NCI-H82 treated with DMSO at 0.1 percent for 48 hours (cell line): Measurements from ENCODE around the gene MYH15.

Experiments used
- DNase-seq: peaks from one replicate; lab custom pipeline; 2025; ENCODE audit not compliant: unreplicated experiment; lab: John Stamatoyannopoulos, UW

Gene MYH15

DNA sequence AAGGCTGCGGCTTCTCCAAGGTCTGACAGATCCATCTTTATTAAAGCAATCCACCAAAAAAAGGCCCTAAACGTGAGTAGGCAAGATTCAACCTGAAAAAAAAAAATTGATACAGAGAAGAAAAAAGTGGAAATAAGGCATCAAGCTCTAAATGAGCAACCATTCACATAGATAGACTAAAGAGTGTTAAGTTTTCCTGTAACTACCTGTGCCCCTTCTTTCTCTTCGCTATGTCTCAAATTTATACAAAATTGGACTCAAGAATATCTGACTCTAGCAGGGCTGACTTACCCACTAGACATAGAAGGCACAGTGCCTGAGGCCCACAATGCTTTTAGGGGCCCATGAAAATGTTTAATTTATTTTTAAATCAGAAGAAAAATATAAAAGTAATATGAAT is at the start of gene MYH15:
Gene MYH15, minus strand, starts transcription at position 101 of the 400 bp plus-strand sequence. Its CDS starts 66 bp downstream, at position 35.
- no peak for DNase-seq

DNA sequence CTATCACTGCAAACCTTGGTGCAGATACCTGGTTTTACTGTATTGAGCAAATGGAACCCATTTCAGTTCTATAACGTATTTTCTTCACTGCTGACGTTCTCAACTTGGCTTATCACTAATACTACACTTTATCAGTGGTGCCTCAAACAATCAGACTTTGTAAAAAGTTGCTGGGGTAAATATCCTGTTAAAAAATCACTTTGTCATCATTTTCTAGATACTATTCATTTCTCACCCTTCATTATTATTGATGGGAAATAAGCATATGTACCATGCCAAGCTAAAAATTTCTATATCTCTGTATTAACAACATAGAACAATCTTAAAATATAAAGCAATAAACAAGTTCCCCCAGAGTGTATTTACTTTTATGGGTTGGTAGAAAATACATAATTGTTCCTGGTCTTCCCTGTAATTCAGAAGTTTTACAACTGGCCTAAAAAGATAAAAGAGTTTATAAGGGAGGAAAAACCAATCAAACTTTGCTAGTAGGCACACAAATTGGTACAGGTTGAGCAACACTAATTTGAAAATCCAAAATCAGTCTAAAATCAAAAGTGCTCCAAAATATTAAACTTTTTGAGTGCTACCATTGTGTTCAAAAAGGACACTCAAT is 45.7 kb upstream of the MYH15 start:
- DNase-seq, result no peak

DNA sequence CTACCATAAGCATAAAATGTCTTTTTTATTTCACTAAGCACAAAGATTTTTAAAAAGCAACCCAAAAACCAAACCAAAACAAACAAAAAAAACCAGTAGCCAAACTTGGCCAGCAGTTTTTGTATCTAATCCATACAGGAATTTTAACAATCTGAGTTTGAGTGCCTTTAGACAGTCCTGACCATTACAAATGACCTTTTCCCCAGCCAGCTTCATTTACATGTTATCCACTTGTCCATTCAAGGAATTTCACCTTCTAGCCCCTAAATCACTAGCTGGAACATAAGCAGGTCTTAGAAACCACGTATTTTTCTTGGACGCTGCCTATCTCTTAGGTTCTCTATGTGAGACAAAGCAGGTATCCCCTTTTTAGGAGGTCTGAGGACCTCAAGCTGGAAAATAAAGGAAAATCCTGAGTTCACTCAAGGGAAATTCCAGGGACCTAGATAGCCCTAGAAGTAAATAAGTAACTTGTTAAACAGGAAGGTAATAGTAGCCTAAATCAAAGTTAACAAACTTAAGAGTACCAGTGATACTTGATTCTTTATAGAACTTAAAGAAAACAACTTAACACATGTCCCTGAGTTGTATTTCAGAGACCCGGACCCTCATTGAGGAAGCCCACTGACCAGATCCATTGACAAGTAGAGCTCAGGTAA is 44.6 kb upstream of the MYH15 start:
- DNase-seq, result no peak

DNA sequence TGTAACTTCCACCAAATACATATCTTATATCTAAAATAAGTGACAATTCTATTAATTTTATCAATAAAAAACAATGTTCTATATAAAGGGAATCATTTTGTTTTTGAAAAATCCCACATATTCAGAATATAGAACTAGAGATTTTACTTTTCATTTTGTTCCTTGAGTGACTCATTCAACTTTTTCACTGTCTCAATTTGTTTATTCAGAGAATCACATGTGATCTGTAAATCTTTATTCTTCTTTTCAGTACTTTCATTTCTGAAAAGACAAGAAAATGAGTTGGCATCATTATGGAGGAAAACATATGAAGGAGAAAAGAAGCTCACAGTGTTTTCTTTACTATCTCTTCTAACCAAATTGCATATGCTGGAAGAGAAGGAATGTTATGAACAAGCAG is 43.8 kb upstream of the MYH15 start:
- DNase-seq, result no peak

DNA sequence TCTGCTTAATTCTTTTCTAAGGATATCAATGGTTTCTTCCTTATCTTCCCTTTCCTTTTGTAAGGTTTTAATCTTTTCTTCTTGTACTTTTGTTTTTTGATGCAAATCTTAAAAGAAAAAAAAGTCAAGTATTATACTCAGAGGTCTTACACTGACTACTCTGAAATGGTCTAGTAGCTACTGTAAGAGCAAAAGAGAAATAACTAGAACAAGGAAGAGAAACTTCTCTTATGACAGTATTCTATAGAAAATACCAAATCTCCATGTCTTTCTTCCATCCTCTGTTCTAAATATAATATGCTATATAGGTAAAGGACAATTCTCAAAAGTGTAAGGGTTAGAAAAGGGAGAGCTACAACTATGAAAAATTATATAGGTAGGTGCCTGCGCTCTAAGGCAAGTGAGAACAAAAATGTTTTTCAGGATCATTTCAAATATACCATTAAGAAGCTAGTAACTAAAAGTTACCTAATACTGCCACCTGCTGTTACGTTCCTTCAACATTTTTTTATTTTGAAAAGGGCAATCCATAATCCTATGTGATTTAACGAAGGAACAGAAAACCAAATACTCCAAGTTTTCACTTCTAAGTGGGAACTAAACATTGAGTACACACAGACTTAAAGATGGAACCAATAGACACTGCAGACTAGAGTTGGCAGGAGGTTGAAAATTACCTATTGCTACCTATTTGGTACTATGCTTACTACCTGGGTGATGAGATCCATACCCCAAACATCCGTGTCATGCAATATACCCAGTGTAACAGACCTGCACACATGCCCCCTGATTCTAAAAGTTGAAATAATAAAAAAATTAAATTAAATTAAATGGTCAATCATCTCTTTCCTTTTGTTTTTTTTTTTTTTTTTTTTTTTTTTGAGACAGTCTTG is 42.1 kb upstream of the MYH15 start:
- peak; percentile 15 for DNase-seq

DNA sequence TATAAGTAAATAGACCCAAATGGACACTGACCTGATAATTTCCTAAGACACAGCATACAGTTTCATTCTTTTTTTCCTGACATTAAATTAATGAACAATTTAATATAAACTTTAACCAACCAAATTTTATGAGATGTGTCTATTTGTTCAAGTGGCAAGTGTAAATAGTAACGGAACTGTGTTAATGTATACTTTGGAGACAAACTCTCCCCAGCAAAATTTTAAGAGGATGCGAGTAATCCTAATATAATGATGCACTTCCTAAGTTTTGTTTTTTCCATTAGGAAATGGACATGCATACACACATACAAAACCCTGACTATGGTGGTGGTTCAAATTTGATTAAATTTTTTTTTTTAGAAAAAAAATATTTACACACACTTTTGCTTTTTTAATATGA is 38.5 kb upstream of the MYH15 start:
- no peak for DNase-seq

DNA sequence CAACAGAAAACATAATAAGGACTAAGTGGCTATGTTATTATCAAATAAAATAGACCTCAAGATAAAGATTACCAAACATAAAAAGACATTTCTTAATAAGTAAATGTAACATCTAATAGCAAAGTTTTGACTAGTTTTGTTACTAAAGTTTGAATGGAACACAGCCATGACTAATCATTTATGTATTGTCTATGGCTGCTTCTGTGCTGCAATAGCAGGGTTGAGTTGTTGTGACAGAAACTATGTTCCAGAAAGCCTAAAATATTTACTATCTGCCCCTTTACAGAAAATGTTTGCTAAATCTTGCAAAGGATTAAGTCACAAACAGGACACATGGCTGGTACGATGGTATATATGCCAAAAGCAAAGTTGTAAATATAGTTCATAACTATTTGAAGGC is 37.9 kb upstream of the MYH15 start:
- DNase-seq, result no peak

DNA sequence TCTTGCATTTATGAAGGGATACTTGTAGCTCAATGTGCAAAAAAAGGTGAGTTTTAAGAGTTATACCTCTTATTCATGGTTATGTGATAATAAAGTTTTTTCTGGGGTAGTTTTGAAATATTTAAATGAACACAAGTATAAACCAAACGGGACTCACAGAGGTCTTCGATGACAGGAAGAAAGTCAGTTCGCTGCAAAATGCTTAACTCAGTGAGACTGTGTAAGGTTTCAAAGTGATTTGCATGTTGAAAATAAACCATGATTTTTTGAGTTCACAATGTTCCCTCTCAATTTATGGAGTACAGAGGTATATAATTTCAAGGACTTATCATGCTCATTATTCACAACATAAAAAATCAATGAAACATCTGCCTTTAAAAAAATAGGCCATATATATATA is 36.3 kb upstream of the MYH15 start:
- no peak for DNase-seq

DNA sequence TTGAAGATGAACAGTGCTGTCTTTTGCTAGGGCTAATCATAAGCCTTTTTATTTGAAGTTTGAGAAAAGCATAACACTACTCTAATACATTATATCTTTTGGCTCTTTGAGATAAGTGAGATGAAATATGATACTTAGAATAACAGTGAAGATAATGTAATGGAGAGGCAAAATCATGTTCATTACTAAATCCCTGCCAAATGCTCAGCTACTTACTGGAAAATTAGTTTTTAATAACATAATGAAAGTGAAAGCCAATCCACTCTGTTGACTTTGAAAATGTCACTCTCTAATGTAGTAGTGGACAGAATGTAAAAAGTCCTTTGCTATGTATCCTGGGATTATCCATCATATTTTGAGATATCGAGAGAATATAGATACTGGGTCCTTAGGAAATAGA is 35.9 kb upstream of the MYH15 start:
- DNase-seq, result no peak

DNA sequence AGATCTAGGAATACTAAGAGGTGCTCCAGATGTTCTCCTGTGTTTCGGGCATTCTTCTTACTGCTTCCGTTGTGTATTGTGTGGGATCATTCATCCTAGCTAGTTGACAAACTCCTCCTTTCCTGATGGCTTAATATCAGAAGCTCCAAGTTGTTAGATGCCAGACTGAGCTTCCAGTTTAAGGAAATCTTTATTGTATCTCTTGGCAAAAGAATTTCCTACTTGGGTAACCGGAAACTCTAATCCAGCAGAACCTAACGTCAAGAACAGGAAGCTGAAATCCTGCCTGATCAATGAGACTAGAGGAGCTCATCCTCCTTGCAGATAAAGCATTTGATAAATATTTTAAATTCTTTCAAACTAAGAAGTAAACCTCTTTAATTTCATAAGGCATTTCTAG is 27.7 kb upstream of the MYH15 start:
- DNase-seq, result no peak

DNA sequence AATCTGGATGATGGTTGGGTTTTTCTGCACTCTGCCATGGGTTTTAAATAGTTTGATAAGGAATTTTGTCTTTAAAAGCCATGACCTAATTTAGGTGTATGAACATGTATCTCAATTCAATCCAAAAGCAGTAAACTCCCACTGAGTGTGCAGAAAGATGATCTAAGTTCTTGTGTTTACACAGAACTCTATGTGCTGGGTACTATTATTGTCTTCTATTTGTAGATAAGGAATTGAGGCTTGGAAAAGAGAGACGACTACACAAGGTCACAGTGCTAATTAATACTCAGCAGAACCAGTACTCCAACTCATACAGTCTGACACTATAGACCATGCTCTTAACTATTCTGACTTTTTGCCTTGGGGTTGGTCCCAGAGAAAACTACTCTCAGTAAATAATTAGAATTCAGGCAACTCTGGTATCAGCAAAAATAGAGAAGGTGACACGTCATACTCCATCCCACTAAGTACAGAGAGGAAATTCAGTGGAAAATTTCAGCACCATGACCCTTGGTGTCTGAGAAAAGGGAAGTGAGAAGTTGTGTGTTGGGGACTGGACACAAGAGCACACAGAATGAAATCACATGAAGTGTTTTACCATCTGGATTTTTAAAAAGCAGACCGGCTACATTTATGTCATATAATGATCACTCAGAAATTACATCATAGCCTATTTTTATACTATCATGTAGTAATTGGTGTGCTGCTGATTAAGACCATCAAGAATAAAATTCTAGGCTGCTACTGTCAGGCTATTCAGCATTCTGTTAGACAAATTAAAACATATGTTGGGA is 18.3 kb upstream of the MYH15 start:
- no peak for DNase-seq

DNA sequence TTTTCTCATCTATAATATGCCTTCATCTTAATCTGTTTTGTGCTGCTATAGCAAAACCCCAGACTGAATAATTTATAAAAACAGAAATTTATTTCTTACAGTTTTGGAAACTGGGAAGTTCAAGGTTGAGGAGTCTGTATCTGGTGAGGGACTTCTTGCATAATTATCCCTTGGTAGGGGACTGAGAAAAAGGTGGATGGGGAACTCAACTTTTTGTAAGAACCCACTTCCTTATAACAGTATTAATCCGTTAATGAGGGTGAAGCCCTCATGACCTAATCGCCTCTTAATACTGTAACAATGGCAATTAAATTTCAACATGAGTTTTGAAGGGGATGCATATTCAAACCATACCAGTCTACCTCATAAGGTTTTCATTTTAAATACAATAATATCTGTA is 17.4 kb upstream of the MYH15 start:
- DNase-seq, result no peak

DNA sequence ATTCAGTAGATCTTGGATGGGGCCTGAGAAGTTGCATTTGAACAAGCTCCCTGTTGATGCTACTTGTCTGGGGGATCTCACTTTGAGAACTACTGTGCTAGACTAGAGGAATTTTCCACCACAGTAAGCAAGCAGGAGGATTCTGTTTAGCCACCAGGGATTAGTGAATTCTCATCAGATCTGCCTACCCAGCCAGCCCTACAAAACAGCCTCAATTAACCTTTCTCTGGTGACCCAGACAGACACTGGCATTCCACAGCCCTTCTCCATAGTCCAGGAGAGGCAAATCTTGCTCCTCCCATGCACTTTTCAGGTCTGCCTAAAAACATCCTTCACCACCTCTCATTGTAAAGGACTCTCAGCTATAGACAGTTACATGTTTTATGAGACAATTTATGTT is 16.7 kb upstream of the MYH15 start:
- DNase-seq, result peak; percentile 31

DNA sequence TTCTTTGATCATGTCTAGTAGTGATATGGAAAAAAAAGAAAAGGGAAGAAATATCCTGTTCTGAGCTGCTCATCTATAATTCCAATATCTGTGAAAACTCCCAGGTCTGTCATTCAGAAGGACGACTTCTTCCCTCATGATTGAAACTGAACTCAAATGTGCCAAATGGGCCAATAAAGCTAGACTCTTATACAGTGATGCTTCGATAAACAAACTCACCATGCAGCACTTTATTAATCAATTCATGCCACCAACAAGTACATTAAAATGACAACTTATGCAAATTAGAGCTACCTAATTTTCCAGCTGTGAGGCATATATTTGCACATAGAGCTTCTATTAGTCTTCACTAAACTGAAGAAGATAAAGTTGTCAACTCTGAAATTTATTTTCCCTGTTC is 15.6 kb upstream of the MYH15 start:
- no peak for DNase-seq

DNA sequence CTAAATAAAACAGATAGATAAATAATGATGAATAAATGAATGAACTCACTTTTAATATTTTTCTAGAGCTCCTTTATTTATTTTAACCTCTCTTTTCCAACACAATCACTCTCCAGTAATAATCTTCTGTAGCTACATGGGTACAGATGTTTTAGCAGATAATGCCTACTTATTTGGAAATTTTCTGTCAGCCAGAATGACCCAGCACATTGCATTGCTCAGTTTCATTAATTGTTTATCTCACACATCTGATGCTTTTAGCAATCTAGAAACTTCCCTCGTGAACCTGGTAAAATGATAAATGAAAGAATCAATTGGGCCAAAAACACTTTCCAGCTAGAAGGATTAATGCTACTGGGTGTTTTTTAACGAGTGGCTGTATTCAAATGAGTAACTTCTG is 14.9 kb upstream of the MYH15 start:
- DNase-seq, result no peak

DNA sequence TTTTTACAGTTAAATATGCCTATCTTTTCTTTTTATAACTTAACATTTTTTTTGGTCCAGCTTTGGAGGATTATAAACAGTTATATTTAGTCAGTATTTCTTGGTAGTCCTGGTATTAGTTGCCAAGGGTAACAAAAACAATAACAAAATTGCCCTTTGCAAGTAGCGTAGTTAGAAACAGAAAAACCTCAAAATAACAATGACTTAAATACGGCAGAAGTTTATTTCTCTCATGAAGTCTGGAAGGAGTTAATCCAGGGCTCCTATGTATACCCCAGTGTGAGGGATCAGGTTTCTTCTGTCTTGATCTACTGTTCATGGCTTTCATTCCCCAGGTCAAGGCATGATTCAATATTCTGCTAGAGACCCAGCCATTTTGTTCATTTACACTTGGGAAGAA is 14.1 kb upstream of the MYH15 start:
- DNase-seq, result no peak

DNA sequence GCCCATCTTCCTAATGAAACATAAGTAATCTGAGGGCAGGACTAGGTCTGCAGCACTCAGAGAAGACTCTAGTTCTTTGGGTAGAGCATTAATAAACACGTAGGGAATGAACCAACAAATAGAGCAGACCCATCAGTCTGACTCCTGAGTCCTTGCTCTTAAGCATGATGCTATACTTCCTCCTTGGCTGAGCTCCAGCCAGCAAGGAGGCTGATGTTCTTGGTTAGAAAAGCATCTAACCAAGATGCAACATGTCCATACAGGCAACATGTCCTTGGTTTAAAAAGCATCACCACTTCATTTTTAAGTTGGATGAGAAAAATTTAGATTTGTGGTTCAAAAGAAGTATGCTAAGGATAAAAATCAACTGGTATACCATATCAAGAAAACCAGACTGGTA is 8.5 kb upstream of the MYH15 start:
- DNase-seq, result no peak

DNA sequence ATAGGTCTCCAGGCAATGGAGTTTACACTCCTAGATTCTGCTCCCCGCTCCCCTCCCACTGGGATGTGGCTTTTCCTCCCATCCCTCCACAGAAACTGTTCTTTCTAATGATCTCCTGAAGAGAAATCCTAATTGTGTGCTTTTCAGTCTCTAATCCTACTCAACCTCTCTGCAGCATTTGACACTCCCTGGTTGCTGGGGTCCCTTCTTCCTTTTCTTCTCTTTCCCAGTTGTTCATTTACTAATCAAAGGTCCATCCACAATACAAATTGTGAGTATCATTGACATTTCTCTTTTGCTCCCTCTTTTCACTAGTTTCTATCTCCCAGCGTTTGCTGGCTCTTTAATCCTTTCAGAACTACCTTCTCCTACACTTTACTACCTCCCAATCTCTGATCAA is 6.5 kb upstream of the MYH15 start:
- DNase-seq, result no peak

DNA sequence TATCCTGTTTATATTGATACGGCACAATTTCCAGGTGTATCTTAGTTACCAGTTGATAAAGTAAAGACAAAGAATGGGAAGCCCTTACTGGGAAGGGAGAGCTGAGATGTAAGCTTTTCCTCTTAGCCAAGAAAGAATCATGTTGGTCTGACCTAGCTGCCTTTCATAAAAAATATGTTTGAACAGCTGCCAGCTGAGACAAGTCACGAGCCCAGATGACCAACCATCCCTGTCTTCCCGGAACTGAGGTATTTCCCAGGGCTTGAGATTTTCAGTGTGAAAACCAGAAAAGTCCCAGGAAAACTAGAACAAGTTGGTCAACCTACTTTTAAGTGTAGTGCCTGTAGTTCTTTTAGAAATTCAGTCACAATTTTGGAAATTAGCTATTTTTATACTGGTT is 3.6 kb upstream of the MYH15 start:
- DNase-seq, result no peak

DNA sequence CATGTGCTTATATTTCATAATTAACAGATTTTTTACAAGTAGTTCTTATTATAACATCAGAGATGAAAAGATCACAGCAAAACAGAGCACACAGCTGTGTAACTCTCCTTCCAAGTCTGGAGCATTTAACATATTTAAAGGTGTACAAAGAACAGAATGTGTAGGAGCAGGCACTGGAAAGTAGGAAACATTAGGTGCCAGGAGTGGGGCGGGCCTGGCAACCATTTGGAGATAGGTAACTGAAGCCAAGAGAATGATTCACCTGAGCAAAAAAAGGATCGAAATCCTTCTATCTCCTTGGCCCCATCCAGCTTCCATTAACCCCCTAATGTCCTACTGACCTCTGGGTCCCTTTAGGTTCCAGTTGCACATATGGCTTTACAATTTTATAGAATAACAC is 2.3 kb upstream of the MYH15 start:
- DNase-seq, result no peak

DNA sequence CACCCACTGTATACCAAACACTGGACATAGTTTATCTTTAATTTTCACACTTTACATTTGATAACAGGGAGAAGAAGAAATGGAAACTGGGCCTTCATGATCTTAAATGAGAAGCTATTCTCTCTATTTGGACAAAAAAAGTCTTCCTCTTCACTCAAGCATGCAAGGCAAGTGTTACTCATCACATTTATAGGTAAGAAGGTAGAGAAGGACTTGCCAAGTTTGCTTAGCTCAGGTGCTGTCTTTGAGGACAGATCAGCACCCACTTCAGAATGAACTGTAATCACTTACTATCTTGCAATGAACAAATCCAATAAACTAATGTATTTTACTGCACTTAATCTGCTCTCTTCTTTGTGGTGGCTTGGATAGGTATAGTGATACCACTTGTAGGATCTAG is 1.1 kb upstream of the MYH15 start:
- DNase-seq, result peak; percentile 29
